Natural killer cell (primary cell): ENCODE results near the gene STAC. TPM values are rescaled to one million over a fixed set of nuclear protein-coding genes. Genes with fewer than 3 reads are reported as not detected.
"Not testable (repeated sequence)": the region's sequence is repeated elsewhere in the genome, so short reads cannot be mapped to it uniquely, and the experiment has no call there.

Source experiments
- ATAC-seq, 3 donors: fragments of 150-1000 bp in 2 of 3; fragments of 200-7000 bp in 1 of 3; cut with Tn5 transposase; 1 replicate in 1 of 3; 2 replicates in 2 of 3; pipeline ENCODE4 v1.10.0; 2021; ENCODE audit warnings: mild to moderate bottlenecking in 2 of 3, moderate library complexity in 2 of 3
- DNase-seq, 2 donors: peaks; one replicate each; pipeline versions ENCODE4 v3.0.0 to v3.0.0-alpha.2; 2013 to 2021; ENCODE audit warnings: mixed read lengths in 1 of 2
- H3K27ac ChIP-seq: one replicate; pipeline ENCODE4 v1.5.1; 2013; ENCODE audit warnings: mild to moderate bottlenecking, low read length
- H3K27me3 ChIP-seq: one replicate; pipeline ENCODE4 v1.6.1; 2013; ENCODE audit warnings: low read length; ENCODE audit not compliant: control insufficient read depth, insufficient read depth
- H3K36me3 ChIP-seq: one replicate; pipeline ENCODE4 v1.6.1; 2013; ENCODE audit warnings: low read length; ENCODE audit not compliant: control insufficient read depth, insufficient read depth
- H3K4me1 ChIP-seq: one replicate; pipeline ENCODE4 v1.6.1; 2013; ENCODE audit warnings: low read length; ENCODE audit not compliant: control insufficient read depth, insufficient read depth
- H3K4me3 ChIP-seq: one replicate; pipeline ENCODE4 v1.5.1; 2013; ENCODE audit warnings: low read length
- H3K9me3 ChIP-seq: one replicate; pipeline ENCODE4 v1.6.1; 2013; ENCODE audit warnings: low read length; ENCODE audit not compliant: control insufficient read depth, insufficient read depth
- H3K27ac Mint-ChIP-seq, 2 donors: one replicate each; pipeline ENCODE4 v1.8.0; 2022; ENCODE audit warnings: mild to moderate bottlenecking in 2 of 2, mixed read lengths in 2 of 2, moderate library complexity in 1 of 2
- H3K27me3 Mint-ChIP-seq, 2 donors: one replicate each; pipeline ENCODE4 v1.8.0; 2022; ENCODE audit warnings: low read depth in 2 of 2, mixed read lengths in 2 of 2
- H3K36me3 Mint-ChIP-seq: one replicate; pipeline ENCODE4 v1.8.0; 2022; ENCODE audit warnings: mixed read lengths
- H3K4me1 Mint-ChIP-seq, 2 donors: one replicate each; pipeline ENCODE4 v1.8.0; 2022; ENCODE audit warnings: mixed read lengths in 2 of 2
- H3K4me3 Mint-ChIP-seq: one replicate; pipeline ENCODE4 v1.8.0; 2022; ENCODE audit warnings: mild to moderate bottlenecking, moderate library complexity, mixed read lengths
- H3K9me3 Mint-ChIP-seq, 2 donors: one replicate each; pipeline ENCODE4 v1.8.0; 2022; ENCODE audit warnings: mixed read lengths in 2 of 2
- WGBS: methylation state at CpG from one replicate; pipeline ENCODE4 v1.1.7; 2013; ENCODE audit warnings: missing lambda C conversion rate; ENCODE audit not compliant: insufficient coverage; 5-methylcytosine and 5-hydroxymethylcytosine counted together
- intact Hi-C: fragments of 100-400 bp; cut with micrococcal nuclease; formaldehyde crosslinking; loops from one replicate; pipeline ENCODE4 v1.14.2; 2022
- total RNA-seq, 4 donors: library from RNA; stranded (reverse); fragments of 120-200 nt in 1 of 4; gene quantifications; one replicate each; pipeline versions ENCODE4 v1.2.3 to v1.2.4, GENCODE V29; 2013 to 2022
- TF ChIP-seq, protein P1 (sequence below): fragments of 200-600 bp; IDR thresholded peaks from one replicate; pipeline ENCODE4 v1.8.0; 2022; ENCODE audit warnings: antibody characterized with exemption

The STAC gene
- total RNA-seq, 3 donors from 2014 or later (not counting 1 experiment from before 2014, with no cell fraction given): not detected

DNA sequence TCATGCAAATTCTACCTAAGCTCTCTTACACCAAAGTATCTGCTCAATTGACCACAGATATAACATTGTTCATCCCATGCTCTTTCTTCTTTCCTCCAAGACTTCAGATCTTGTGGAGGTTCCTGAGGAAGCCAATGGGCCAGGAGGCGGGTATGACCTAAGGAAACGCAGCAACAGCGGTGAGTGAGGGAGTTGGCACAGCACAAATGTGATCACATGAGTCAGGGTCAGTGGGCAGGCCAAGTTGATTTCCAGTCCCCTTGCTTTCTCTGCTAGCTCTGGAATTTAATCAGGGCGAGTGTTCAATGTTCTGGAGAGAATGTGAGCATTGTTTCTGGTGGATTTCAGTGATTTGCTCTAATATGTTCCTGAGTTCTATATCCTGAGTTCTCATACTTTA, 112.7 kb downstream of the STAC start:
- H3K27me3 Mint-ChIP-seq: peaks cover 0 to 3% of the 10 kb centered on the region in 2 donors
- H3K36me3 Mint-ChIP-seq: no peaks in the 10 kb centered on the region
- 89% methylated on average over 4 of the region's 4 CpGs for WGBS
- H3K4me3 Mint-ChIP-seq: no peak overlapping the region
- H3K4me1 ChIP-seq: no peaks in the 10 kb centered on the region
- no peak overlapping the region for H3K27ac Mint-ChIP-seq
- H3K4me1 Mint-ChIP-seq: no peaks in the 10 kb centered on the region
- no peak overlapping the region for H3K27ac ChIP-seq
- DNase-seq: no peak
- no peaks in the 10 kb centered on the region for H3K9me3 ChIP-seq
- no peaks in the 10 kb centered on the region for H3K36me3 ChIP-seq
- intact Hi-C loops: no loop called here
- no peak overlapping the region for H3K4me3 ChIP-seq
- H3K27me3 ChIP-seq: no peaks in the 10 kb centered on the region
- TF ChIP-seq, protein P1, sequence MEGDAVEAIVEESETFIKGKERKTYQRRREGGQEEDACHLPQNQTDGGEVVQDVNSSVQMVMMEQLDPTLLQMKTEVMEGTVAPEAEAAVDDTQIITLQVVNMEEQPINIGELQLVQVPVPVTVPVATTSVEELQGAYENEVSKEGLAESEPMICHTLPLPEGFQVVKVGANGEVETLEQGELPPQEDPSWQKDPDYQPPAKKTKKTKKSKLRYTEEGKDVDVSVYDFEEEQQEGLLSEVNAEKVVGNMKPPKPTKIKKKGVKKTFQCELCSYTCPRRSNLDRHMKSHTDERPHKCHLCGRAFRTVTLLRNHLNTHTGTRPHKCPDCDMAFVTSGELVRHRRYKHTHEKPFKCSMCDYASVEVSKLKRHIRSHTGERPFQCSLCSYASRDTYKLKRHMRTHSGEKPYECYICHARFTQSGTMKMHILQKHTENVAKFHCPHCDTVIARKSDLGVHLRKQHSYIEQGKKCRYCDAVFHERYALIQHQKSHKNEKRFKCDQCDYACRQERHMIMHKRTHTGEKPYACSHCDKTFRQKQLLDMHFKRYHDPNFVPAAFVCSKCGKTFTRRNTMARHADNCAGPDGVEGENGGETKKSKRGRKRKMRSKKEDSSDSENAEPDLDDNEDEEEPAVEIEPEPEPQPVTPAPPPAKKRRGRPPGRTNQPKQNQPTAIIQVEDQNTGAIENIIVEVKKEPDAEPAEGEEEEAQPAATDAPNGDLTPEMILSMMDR: no peak
- ATAC-seq: no peak
- peaks cover 2 to 3% of the 10 kb centered on the region in 2 donors for H3K9me3 Mint-ChIP-seq

DNA sequence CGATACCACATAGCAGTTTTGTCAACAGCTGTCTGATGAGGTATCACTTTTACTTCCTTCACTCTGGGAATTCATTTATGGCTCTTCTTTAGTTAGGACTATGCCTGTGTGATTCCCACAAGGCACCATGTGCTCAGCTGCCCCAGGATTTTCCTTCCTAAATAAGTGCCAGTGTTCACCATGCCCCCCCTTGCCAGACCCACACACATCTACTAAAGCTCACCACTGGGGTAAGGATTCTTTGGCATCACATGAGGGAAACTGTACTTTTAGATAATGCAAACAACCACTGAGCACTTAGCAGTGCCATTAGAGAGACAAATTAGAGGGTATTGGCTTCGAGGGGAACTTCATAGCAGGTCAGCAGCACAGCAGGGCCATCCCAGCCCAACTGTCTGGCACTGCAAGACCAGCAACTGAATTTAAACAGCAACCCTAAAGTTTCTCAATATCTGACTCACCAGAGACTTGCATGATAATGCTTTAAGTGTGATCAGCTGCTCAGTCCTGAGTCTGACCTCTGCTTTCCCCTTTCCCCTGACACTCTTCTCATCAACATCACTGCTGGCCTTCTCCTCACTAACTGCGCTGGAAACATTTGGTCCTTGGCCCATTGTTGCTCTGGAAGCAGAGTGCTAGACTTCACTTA, 114.3 kb downstream of the STAC start:
- Mint-ChIP-seq H3K4me3 (no peak overlapping the region), H3K36me3 (no peaks in the 10 kb centered on the region), H3K9me3 (peaks cover 2 to 3% of the 10 kb centered on the region in 2 donors), H3K27ac (no peak overlapping the region), H3K27me3 (peaks cover 0 to 3% of the 10 kb centered on the region in 2 donors), H3K4me1 (no peaks in the 10 kb centered on the region)
- Histone ChIP-seq H3K36me3 (no peaks in the 10 kb centered on the region), H3K27me3 (no peaks in the 10 kb centered on the region), H3K9me3 (no peaks in the 10 kb centered on the region), H3K27ac (no peak overlapping the region), H3K4me1 (no peaks in the 10 kb centered on the region), H3K4me3 (no peak overlapping the region)
- no peak for DNase-seq
- 80% methylated on average over 3 of the region's 3 CpGs for WGBS
- no peak for ATAC-seq
- TF ChIP-seq, protein P1: no peak
- intact Hi-C loops: no loop called here

DNA sequence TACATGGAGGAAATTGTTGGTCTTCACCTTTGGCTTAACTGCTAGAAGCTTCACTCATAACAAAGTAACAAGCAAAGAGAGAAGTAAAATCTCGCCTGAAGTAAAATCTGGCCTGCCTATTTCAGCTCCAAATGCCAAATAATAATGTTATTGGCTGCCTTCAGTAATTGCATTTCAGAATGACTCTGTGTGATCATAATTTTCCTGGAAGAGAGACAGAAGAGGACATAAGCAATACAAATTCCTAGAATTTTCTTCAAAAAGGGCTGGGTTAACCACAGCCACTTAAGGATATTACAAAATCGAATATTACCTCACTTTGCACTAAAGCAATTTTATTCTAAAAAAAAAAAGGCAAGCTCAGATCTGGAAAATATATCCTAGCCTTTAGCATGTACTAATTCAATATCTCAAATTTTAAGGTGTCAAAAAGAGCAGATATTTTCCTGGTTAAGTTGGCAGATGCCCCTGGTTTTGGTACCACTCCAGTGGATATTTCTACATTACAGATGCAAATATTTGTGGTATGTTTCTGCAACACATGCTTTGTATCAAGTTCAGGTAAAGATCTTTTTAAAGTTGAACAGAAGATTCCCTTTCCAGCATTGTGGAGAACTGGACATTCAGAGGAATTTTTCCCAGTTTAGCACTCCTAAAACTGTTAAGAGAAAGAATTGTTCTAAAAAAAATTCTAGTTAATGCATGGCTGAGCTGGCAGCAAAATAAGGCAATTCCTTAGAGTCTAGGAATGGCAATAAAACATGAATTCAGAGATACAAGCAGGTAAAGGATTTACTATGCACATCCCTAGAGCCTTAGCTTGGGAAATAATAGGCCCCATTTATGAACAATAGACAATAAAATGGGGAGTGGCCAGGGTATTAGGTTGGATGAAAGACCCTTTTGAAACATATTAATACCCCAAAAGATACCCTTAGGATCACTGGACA, 116.7 kb downstream of the STAC start:
- no peaks in the 10 kb centered on the region for H3K9me3 ChIP-seq
- Mint-ChIP-seq H3K4me1 (no peaks in the 10 kb centered on the region), H3K27me3 (peaks cover 0 to 3% of the 10 kb centered on the region in 2 donors), H3K36me3 (no peaks in the 10 kb centered on the region), H3K9me3 (peaks cover 2 to 3% of the 10 kb centered on the region in 2 donors), H3K4me3 (no peak overlapping the region), H3K27ac (no peak overlapping the region)
- H3K27ac ChIP-seq: no peak overlapping the region
- TF ChIP-seq, protein P1: no peak
- 27% methylated on average over 2 of the region's 2 CpGs for WGBS
- H3K4me3 ChIP-seq: no peak overlapping the region
- DNase-seq (no peak), ATAC-seq (no peak)
- no peaks in the 10 kb centered on the region for H3K4me1 ChIP-seq
- H3K36me3 ChIP-seq: no peaks in the 10 kb centered on the region
- no peaks in the 10 kb centered on the region for H3K27me3 ChIP-seq
- intact Hi-C loops: no loop called here

DNA sequence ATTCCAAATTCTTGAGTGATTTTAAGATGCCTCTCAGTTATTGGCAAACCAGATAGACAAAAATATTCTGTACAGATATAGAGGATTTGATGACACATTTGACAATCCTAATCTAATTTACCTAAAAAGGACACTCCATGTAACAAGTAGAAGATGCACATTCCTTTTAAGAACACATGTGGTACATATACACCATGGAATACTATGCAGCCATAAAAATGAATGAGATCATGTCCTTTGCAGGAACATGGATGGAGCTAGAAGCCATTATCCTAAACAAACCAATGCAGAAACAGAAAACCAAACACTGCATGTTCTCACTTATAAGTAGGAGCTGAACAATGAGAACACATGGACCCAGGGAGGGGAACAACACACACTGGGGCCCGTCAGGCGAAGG, 119.7 kb downstream of the STAC start:
- 89% methylated on average over 2 of the region's 2 CpGs for WGBS
- not testable (repeated sequence) for H3K9me3 Mint-ChIP-seq, H3K4me3 Mint-ChIP-seq

More for the DNA sequence above, 119.7 kb downstream of the STAC start:
- H3K27me3 Mint-ChIP-seq, H3K36me3 ChIP-seq, ATAC-seq, H3K4me1 Mint-ChIP-seq, H3K27ac Mint-ChIP-seq, H3K27ac ChIP-seq, intact Hi-C loops, DNase-seq, H3K4me1 ChIP-seq, H3K9me3 ChIP-seq, H3K4me3 ChIP-seq, H3K27me3 ChIP-seq, H3K36me3 Mint-ChIP-seq: not testable (repeated sequence)
